Activated naive CD4-positive, alpha-beta T cell treated with anti-CD3 and anti-CD28 coated beads, Interleukin-2, amount 50 U/mL, for 24 hours (primary cell): Measurements from ENCODE around the gene MZT2B.
"Not testable (repeated sequence)": the region's sequence is repeated elsewhere in the genome, so short reads cannot be mapped to it uniquely, and the experiment has no call there.

Source experiments
- H3K27ac Mint-ChIP-seq: one replicate; pipeline ENCODE4 v1.8.0; 2021; ENCODE audit warnings: mild to moderate bottlenecking, mixed read lengths
- H3K27me3 Mint-ChIP-seq: one replicate; pipeline ENCODE4 v1.8.0; 2021; ENCODE audit warnings: mixed read lengths
- H3K36me3 Mint-ChIP-seq: one replicate; pipeline ENCODE4 v1.8.0; 2021; ENCODE audit warnings: mixed read lengths
- H3K4me1 Mint-ChIP-seq: one replicate; pipeline ENCODE4 v1.8.0; 2021; ENCODE audit warnings: mixed read lengths
- H3K4me3 Mint-ChIP-seq: one replicate; pipeline ENCODE4 v1.8.0; 2021; ENCODE audit warnings: mild to moderate bottlenecking, mixed read lengths
- H3K9me3 Mint-ChIP-seq: one replicate; pipeline ENCODE4 v1.8.0; 2021; ENCODE audit warnings: mixed read lengths

The MZT2B gene

DNA sequence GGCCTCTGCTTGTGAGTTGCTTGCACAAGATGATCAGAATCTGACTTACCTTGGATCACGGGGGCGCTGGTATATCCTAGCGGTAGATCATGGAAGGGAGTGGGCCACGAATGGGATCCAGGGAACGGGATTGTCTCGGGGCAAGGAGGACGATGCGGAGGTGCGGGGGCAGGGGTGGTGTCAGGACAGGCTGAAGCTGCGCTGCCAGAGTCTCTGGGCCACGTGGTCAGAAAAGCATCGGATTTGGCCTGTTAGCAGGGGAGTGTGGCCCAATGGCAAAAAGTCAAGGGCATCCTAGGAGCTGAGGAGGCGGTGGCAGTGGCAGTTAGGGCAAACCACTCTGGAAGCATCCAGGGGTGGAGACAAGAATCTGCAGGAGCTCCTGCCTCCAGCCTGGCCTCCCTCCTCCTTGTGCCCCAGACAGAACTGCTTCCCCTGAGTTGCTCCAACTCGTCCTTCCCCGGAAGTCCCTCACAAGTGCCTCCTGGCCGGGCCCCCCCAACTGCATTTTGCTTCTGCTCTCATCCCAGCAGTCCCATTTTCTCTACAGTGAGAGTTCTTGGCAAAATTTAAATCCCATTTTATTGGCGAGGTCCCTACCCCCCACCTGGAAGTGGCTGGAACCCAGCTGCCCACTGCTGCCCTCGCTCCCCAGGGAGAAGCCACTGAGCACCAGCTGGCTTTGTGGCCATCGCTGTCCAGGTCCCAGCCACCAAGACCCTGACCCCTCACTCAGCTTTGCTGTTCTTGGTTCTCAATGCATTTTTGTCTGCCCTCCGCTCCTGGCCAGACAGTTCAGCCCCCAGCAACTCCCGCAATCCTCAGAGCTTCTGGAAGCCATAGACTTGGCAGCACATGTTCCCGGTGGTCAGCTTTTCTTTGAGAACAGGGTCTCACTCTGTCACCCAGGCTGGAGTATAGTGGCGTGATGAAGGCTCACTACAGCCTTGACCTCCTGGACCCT lies 31.6 kb upstream of the MZT2B start:
- no peaks in the 10 kb centered on the region for H3K4me1 Mint-ChIP-seq
- no peaks in the 10 kb centered on the region for H3K9me3 Mint-ChIP-seq
- no peaks in the 10 kb centered on the region for H3K36me3 Mint-ChIP-seq
- H3K4me3 Mint-ChIP-seq, result no peak overlapping the region
- peaks cover 2% of the 10 kb centered on the region for H3K27me3 Mint-ChIP-seq
- no peak overlapping the region for H3K27ac Mint-ChIP-seq

DNA sequence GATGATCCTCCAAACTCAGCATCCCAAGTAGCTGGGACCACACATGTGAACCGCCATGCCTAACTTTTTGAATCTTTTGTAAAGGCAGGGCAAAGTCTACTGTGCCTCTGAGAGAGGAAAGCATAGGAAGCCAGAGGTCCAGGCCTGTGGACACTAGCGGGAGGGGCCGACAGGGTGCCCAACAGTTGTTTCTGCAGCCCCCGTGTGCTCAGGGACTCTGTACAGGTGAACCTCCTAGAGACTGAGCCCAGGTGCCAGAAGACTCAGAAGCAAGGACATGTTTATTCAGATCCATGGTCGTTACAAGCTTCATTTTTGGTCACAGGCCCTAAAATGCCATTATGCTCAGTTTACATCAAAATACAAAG lies 30.9 kb upstream of the MZT2B start:
- not testable (repeated sequence) for H3K4me3 Mint-ChIP-seq, H3K36me3 Mint-ChIP-seq, H3K4me1 Mint-ChIP-seq, H3K9me3 Mint-ChIP-seq, H3K27me3 Mint-ChIP-seq, H3K27ac Mint-ChIP-seq

DNA sequence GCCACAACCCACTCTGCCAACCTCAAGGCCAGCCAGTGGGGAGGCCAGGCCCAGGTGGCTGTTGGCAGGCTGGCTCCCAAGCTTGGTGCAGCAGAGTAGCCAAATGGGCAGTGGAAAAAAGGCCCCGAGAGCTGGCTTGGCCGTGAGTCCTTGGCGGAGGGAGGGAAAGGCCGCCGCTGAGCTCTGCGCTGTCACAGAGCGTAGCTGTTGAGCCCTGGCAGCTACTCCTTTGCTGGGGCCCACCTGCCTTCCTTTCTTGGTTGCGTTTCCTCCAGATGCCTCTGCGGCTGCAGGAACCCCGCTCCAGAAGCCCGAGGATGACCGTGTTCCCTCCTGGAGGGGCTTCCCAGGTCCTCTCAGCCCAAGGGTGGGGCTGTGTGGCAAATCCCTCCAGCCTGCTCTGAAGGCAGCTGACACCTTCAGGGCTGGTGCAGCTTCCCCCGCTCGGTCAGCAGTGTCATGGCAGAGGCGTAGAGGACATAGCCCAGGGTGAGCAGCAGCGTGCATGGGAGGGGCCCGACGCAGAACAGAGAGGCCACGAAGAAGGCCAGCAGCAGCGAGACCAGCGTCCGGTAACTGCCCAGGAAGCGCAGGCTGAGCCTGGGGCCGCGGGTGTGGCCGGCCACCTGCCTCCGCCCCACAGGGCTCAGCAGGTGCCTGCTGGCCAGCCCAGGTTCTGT lies 29.8 kb upstream of the MZT2B start:
- H3K36me3 Mint-ChIP-seq, H3K9me3 Mint-ChIP-seq, H3K27me3 Mint-ChIP-seq, H3K4me1 Mint-ChIP-seq, H3K27ac Mint-ChIP-seq, H3K4me3 Mint-ChIP-seq: not testable (repeated sequence)

DNA sequence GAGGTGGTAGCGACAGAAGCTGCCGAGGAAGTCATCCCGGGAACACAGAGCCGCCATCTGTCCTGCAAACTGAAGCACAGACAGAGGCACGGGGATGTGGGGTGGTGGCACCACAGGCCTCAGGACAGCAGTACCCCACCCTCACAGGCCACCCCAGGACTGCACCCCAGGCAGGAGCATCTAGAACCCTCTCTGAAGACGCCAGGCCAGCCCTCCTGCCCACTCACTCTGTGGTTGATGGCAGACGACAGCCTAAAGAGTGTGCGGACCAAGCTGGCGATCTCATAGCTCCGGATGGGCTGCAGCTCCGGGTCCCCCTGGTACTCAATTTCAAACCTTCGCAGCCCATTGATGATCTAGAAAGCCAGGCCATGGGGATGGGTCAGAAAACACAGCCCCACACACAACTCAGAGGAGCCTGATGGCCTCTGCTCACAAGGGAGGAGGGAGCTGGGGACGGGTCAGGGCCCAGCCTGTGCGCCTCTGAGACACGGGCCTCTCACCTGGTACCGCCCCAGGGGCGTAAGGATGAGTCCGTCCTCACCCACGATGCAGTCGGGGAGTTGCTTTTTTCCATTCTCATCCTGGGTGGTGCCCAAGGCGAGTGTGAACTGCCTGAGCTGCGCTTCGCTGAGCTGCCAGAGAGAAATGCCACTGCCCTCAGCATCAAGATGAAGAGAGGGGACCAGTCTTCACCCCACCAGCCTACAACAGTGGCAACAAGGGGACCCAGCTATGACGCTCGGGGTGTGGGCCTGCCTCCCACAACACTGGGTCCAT lies 29.1 kb upstream of the MZT2B start:
- Mint-ChIP-seq H3K4me3 (no peak overlapping the region), H3K4me1 (no peaks in the 10 kb centered on the region), H3K27me3 (no peaks in the 10 kb centered on the region), H3K36me3 (no peaks in the 10 kb centered on the region), H3K27ac (no peak overlapping the region), H3K9me3 (no peaks in the 10 kb centered on the region)

DNA sequence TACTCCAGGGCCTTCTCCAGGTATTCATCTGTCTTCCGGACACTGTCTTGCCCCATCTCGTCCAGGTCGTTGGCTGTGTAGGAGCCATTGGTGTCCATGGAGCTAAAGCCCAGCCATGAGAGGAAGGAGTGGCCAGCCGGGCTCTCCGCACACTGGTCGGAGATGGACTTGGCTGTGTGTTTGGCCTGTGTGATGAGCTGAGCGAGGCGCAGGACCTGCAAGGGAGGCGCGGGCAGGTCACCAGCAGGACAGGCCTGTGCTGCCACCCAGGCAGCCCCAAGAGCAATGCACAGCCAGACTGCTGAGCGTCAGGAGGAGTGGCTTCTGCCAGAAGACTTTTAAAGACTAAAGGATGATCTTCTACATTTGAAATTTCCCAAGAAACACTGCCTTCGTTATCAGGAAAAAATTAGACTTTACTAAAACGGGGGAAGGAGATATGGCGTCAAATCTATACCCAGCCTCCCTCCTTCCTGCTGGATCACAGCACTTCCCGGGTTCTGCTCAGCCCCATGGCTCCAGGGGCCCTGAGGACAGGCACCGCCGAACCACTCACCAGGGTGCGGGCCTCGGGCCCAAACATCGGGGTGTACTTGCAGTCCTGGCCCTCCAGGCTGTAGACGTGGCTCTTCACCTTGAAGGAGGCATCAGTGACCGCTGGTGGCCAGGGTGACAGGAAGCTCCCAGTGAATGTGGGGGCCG lies 28.2 kb upstream of the MZT2B start:
- not testable (repeated sequence) for H3K4me3 Mint-ChIP-seq, H3K9me3 Mint-ChIP-seq, H3K27ac Mint-ChIP-seq, H3K27me3 Mint-ChIP-seq, H3K4me1 Mint-ChIP-seq, H3K36me3 Mint-ChIP-seq

DNA sequence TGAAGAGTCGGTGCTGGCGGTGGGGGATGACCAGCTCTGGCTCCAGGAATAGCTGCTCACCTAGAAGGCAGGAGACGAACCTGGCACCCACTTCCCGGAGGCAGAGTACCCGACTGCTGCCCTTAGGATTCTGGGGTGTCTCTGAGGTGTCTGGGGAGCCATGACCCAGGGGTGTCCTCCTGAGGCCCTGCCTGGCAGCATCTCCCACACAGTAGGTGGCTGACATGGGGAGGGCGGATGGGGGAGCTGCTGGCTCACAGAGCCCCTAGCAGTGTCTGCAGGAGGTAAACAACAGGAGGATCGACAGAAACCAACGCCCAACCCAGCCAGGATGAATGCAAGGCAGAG lies 27.7 kb upstream of the MZT2B start:
- H3K27ac Mint-ChIP-seq, H3K4me1 Mint-ChIP-seq, H3K9me3 Mint-ChIP-seq, H3K4me3 Mint-ChIP-seq, H3K27me3 Mint-ChIP-seq, H3K36me3 Mint-ChIP-seq: not testable (repeated sequence)

DNA sequence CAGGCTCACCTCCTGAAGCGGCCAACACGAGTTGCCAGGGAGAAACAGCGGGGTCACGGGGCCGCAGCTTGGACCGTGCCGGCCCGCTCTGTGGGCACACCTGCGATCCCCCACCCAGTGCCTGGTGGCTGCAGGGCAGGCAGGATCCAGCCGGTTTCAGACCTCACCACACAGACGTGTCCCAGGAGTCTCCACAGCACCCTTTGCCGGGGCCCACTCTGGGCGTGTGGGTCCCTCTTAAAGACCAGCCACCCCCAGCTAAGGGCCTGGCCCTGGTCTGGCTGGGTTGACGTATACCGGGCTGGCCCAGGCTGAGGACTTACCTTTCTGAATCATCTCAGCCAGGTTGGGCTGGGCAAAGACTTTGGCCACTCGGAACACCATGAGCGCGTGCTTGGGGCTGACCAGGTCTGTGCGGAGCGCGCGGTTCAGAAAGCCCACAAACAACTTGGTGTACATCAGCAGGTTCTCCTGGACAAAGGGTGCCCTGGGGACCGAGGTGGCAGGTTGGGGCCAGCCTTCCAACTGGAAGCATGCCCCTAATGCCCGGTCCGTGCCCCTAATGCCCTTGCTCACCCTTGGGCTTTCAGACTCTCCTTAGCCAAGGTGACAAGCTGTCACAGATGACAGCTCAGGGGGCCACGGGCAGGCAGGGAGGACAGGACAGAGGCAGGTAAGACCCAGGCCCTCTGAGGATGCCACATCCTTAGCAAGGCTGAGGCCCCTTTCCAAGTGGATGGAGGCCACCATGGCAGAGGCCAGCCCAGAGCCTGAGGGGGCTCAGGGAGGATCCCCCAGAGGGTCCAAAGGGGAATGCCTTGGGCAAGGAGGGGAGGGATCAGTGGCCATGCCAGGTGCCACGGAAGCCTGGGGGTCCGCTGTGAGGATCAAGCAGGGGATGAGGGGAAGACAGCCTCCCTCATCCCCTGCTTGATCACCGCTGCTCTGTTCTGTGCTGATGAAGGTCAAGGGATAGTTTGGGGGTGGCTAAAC lies 27.0 kb upstream of the MZT2B start:
- Mint-ChIP-seq H3K4me1 (no peaks in the 10 kb centered on the region), H3K36me3 (no peaks in the 10 kb centered on the region), H3K27ac (peak overlapping the region; percentile 31)

DNA sequence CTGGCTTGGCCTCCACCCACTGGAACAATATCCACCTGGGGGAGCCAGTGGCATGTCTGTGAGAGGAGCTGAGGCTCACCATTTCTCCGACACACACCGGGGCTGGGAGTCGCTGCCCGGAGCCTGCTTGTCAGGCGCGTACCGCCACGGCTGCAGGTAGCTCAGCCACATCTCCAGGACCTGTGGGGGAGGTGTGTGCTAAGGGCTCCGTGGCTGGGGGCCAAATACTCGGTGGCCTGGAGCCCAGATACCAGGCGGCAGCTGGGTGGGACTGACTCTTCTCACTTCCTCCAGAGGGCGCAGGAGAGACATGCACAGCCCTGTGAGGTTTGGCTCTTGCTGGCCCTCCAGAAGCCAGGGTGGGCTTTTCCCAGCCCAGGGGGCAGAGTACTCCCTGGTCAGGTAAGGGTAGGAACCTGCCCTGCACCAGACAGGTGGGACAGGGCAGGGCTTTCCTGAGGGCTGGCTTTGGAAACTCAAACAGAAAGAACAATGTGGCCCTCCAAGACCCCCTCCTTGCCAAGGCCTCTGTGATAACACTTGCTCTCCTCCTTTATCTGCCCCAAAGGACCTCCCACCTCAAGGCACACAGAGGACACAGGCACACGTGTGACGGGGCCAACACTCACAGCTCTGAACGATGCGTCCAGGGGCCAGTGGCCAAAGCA lies 26.0 kb upstream of the MZT2B start:
- H3K9me3 Mint-ChIP-seq, H3K27me3 Mint-ChIP-seq, H3K4me3 Mint-ChIP-seq, H3K27ac Mint-ChIP-seq, H3K36me3 Mint-ChIP-seq, H3K4me1 Mint-ChIP-seq: not testable (repeated sequence)

More for the DNA sequence above, 27.0 kb upstream of the MZT2B start:
- H3K4me3 Mint-ChIP-seq, result no peak overlapping the region
- H3K9me3 Mint-ChIP-seq, result no peaks in the 10 kb centered on the region
- no peaks in the 10 kb centered on the region for H3K27me3 Mint-ChIP-seq

DNA sequence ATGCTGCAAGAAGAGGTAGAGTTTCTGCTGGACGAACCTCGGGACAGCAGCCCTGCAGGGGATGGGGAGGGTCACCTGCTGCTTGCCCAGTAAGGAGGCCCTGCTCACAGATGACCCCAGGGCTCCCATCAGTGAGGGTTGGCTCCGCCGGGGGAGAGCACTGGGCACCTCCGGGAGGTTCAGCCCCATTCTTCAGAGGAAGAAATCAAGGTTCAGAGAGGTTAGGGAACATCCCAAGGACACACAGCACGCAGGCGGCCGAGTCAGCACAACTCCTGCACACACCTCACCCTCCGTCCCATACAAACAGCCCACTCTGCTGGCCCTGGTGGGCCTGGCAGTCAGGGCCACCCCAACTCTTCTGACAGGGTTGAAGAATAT lies 25.4 kb upstream of the MZT2B start:
- H3K36me3 Mint-ChIP-seq, result no peaks in the 10 kb centered on the region
- no peak overlapping the region for H3K27ac Mint-ChIP-seq
- no peaks in the 10 kb centered on the region for H3K27me3 Mint-ChIP-seq
- H3K4me1 Mint-ChIP-seq, result no peaks in the 10 kb centered on the region
- no peaks in the 10 kb centered on the region for H3K9me3 Mint-ChIP-seq
- no peak overlapping the region for H3K4me3 Mint-ChIP-seq

DNA sequence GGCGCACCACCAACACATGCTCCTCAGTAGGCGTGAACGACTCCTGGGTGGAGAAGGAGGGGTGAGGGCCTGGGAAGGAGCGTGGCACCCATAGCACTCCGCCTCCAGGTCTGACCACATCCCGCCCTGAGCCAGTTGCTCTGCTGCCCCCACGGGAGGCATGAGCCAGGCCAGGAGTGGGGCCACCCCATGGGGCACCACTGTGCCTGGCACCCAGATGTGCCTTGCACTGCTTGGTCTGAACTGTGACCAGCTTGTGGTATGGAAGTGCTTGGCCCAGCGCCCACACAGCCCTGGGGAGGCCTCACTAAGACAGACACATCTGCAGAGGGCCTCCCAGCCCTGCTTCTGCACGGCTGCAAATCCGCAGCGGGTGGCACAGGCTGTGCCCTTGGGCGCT lies 24.7 kb upstream of the MZT2B start:
- not testable (repeated sequence) for H3K27me3 Mint-ChIP-seq, H3K4me3 Mint-ChIP-seq, H3K27ac Mint-ChIP-seq, H3K4me1 Mint-ChIP-seq, H3K9me3 Mint-ChIP-seq, H3K36me3 Mint-ChIP-seq

DNA sequence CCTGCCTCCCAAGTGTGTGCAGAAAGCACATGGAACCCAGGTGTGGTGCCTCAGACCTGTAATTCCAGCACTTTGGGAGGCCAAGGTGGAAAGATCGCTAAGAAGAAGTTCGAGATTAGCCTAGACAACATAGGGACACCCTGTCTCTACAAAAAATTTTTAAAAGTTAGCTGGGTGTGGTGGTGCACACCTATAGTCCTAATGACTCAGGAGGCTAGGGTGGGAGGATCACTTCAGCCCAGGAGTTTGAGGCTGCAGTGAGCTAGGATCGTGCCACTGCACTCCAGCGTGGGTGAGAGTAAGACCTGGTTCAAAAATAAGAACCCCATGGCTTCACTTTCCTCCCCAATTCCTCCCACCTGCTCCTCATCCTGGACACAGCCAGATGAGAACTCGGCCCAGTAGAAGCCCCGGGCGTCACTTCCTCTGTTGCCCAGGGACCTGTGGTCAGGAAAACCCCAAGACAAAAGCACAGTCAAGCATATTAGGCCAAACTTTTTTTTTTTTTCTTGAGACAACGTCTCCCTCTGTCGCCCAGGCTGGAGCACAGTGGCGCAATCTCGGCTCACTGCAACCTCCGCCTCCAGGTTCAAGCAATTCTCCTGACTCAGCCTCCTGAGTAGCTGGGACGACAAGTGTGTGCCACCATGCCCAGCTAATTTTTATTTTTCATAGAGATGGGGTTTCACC lies 24.1 kb upstream of the MZT2B start:
- not testable (repeated sequence) for H3K9me3 Mint-ChIP-seq, H3K4me1 Mint-ChIP-seq, H3K27ac Mint-ChIP-seq, H3K4me3 Mint-ChIP-seq, H3K27me3 Mint-ChIP-seq, H3K36me3 Mint-ChIP-seq

DNA sequence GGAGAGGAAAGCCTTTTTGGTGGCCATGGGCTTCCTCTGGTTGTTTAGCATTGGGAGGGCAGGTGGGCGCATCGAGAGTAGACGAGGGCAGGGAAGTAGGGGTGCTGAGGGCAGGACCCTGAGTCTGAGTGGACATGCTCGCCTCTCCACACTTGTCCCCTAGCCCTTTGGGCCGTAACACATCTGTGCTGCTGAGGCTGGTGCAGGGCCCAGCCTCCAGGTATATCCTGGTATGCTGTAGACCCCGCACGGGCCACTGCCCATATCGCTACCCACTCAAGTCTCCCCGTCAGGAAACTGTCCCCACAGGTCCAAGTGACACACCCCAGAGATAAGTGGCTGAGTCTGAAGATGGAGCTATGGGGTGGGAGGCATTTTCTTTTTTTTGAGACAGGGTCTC lies 23.4 kb upstream of the MZT2B start:
- Mint-ChIP-seq H3K4me1 (no peaks in the 10 kb centered on the region), H3K27ac (no peak overlapping the region), H3K9me3 (no peaks in the 10 kb centered on the region), H3K4me3 (no peak overlapping the region), H3K27me3 (no peaks in the 10 kb centered on the region), H3K36me3 (no peaks in the 10 kb centered on the region)

DNA sequence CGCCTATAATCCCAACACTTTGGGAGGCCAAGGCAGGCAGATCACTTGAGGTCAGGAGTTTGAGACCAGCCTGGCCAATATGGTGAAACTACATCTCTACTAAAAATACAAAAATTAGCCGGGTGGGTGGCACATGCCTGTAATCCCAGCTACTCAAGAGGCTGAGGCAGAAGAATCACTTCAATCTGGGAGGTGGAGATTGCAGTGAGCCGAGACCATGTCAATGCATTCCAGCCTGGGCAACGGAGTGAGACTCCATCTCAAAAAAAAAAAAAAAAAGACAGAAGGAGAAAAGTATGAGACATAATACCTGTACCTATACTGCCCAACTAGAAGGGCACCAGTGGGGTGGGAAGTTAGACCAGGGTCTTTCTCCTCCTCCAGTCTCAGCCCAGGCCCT lies 22.7 kb upstream of the MZT2B start:
- not testable (repeated sequence) for H3K36me3 Mint-ChIP-seq, H3K27me3 Mint-ChIP-seq, H3K4me3 Mint-ChIP-seq, H3K4me1 Mint-ChIP-seq, H3K9me3 Mint-ChIP-seq, H3K27ac Mint-ChIP-seq

DNA sequence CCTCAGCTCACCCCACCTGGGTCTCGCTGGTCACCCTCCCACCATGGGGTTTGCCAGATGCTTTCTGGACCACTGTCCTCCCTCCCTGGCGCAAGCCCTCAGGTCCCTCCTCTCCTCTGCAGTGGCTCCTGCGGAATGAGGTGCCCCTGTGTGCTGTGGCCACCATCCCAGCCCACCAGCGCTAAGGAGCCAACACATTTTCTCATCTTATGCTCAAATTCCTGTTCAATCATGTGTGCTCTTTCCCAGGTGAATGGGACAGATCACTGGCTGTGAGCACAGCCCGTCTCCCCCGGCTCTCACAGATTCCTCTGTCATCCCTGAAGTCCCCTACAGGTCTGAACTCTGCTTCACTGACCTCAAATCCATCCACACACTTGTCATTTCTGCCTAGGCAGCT lies 21.9 kb upstream of the MZT2B start:
- Mint-ChIP-seq H3K4me1 (no peaks in the 10 kb centered on the region), H3K9me3 (no peaks in the 10 kb centered on the region), H3K36me3 (peaks cover 5% of the 10 kb centered on the region), H3K4me3 (no peak overlapping the region), H3K27me3 (no peaks in the 10 kb centered on the region), H3K27ac (no peak overlapping the region)
